SK-N-SH treated with all-trans-retinoic acid at 6 μM for 48 hours (cell line): ENCODE results near the gene DES.

Experiments
- ATAC-seq: fragments of 200-7000 bp; cut with Tn5 transposase; 3 replicates; pipeline ENCODE4 v1.9.1; 2020; ENCODE audit warnings: mild to moderate bottlenecking, moderate library complexity
- ARNTL ChIP-seq: fragments of 450-650 bp; formaldehyde crosslinking; IDR thresholded peaks from 2 replicates; pipeline ENCODE4 v1.5.0; 2020; ENCODE audit warnings: low read depth, mild to moderate bottlenecking, moderate library complexity, borderline replicate concordance
- BACH2 ChIP-seq: fragments of 250-450 bp; sonication (Bioruptor Pico); IDR thresholded peaks from 2 replicates; pipeline ENCODE4 v1.9.0; 2021; ENCODE audit warnings: mild to moderate bottlenecking, borderline replicate concordance
- CREB5 ChIP-seq: fragments of 250-450 bp; sonication (Bioruptor Pico); IDR thresholded peaks from 2 replicates; pipeline ENCODE4 v1.5.1; 2020; ENCODE audit warnings: low read depth, mild to moderate bottlenecking, moderate library complexity
- CSDC2 ChIP-seq: fragments of 250-450 bp; sonication (Bioruptor Pico); IDR thresholded peaks from 2 replicates; pipeline ENCODE4 v1.5.0; 2020; ENCODE audit warnings: mild to moderate bottlenecking, moderate library complexity
- ESRRG ChIP-seq: fragments of 250-450 bp; sonication (Bioruptor Pico); IDR thresholded peaks from 2 replicates; pipeline ENCODE4 v1.6.1; 2021; ENCODE audit warnings: mild to moderate bottlenecking
- GLIS3 ChIP-seq: fragments of 250-450 bp; sonication (Bioruptor Pico); IDR thresholded peaks from 2 replicates; pipeline ENCODE4 v1.5.0; 2020; ENCODE audit warnings: mild to moderate bottlenecking, moderate library complexity
- OSR1 ChIP-seq: fragments of 250-450 bp; sonication (Bioruptor Pico); IDR thresholded peaks from 2 replicates; pipeline ENCODE4 v1.8.0; 2022; ENCODE audit warnings: moderate library complexity, mild to moderate bottlenecking, inconsistent platforms
- PATZ1 ChIP-seq: fragments of 250-450 bp; sonication (Bioruptor Pico); IDR thresholded peaks from 2 replicates; pipeline ENCODE4 v1.8.0; 2020; ENCODE audit warnings: mild to moderate bottlenecking, moderate library complexity, borderline replicate concordance
- PPARA ChIP-seq: fragments of 250-450 bp; sonication (Bioruptor Pico); IDR thresholded peaks from 2 replicates; pipeline ENCODE4 v1.5.0; 2020; ENCODE audit warnings: mild to moderate bottlenecking, borderline replicate concordance
- RARB ChIP-seq: fragments of 250-450 bp; sonication (Bioruptor Pico); IDR thresholded peaks from 2 replicates; pipeline ENCODE4 v1.8.0; 2021; ENCODE audit warnings: mild to moderate bottlenecking, moderate library complexity
- SNAI2 ChIP-seq: fragments of 250-450 bp; sonication (Bioruptor Pico); IDR thresholded peaks from 2 replicates; pipeline ENCODE4 v1.5.0; 2020; ENCODE audit warnings: mild to moderate bottlenecking, moderate library complexity
- TCF4 ChIP-seq: fragments of 250-450 bp; sonication (Bioruptor Pico); IDR thresholded peaks from 2 replicates; pipeline ENCODE4 v1.8.0; 2021; ENCODE audit warnings: mild to moderate bottlenecking, moderate library complexity, borderline replicate concordance
- ZC3H10 ChIP-seq: fragments of 250-450 bp; sonication (Bioruptor Pico); IDR thresholded peaks from 2 replicates; pipeline ENCODE4 v1.5.1; 2021; ENCODE audit warnings: mild to moderate bottlenecking, moderate library complexity
- ZFP30 ChIP-seq: fragments of 450-650 bp; formaldehyde crosslinking; IDR thresholded peaks from 2 replicates; pipeline ENCODE4 v1.5.0; 2022; ENCODE audit warnings: mild to moderate bottlenecking, moderate library complexity
- ZNF565 ChIP-seq: fragments of 450-650 bp; formaldehyde crosslinking; conservative IDR thresholded peaks from 2 replicates; pipeline ENCODE4 v1.5.0; 2020; ENCODE audit warnings: low read depth, mild to moderate bottlenecking, moderate library complexity
- ZNF70 ChIP-seq: fragments of 450-650 bp; formaldehyde crosslinking; IDR thresholded peaks from 2 replicates; pipeline ENCODE4 v1.5.0; 2020; ENCODE audit warnings: mild to moderate bottlenecking, moderate library complexity
- ZNF8 ChIP-seq: fragments of 450-650 bp; formaldehyde crosslinking; IDR thresholded peaks from 2 replicates; pipeline ENCODE4 v1.5.0; 2020; ENCODE audit warnings: mild to moderate bottlenecking, moderate library complexity
- TF ChIP-seq, protein P1 (sequence below): fragments of 250-450 bp; sonication (Bioruptor Pico); IDR thresholded peaks from 2 replicates; pipeline ENCODE4 v1.8.0; 2021; ENCODE audit warnings: low read depth, mild to moderate bottlenecking, moderate library complexity, borderline replicate concordance
- TF ChIP-seq, protein P2 (sequence below): fragments of 250-450 bp; sonication (Bioruptor Pico); IDR thresholded peaks from 2 replicates; pipeline ENCODE4 v1.5.1; 2021; ENCODE audit warnings: mild to moderate bottlenecking, moderate library complexity
- TF ChIP-seq, protein P3 (sequence below): fragments of 250-450 bp; sonication (Bioruptor Pico); IDR thresholded peaks from 2 replicates; pipeline ENCODE4 v1.5.0; 2020; ENCODE audit warnings: mild to moderate bottlenecking, moderate library complexity

DES gene

DNA sequence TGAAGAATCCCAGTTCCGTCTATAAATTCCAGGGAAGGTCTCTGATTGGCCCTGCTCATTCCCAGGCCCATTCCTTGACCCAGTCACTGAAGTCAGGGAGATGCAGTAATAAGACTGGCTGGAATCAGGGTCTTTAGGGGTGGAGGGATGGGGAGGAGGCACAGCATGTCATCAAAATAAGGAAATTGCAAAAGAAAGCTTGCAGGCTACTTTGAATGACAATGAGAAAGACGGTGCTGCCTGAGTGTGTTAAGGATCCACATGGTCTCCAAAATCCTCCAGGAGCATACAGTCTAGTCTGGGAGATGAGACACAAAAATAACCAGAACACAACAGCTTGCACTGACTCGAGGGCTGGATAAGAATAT is 2.0 kb upstream of the DES start:
- ATAC-seq = no peak
- TF ChIP-seq PATZ1 (CRISPR knock-in tag) (no peak), ZNF70 (no peak), TCF4 (CRISPR knock-in tag) (no peak), CSDC2 (no peak), ESRRG (CRISPR knock-in tag) (no peak), SNAI2 (CRISPR knock-in tag) (no peak), PPARA (CRISPR knock-in tag) (no peak)
- TF ChIP-seq, protein P1, sequence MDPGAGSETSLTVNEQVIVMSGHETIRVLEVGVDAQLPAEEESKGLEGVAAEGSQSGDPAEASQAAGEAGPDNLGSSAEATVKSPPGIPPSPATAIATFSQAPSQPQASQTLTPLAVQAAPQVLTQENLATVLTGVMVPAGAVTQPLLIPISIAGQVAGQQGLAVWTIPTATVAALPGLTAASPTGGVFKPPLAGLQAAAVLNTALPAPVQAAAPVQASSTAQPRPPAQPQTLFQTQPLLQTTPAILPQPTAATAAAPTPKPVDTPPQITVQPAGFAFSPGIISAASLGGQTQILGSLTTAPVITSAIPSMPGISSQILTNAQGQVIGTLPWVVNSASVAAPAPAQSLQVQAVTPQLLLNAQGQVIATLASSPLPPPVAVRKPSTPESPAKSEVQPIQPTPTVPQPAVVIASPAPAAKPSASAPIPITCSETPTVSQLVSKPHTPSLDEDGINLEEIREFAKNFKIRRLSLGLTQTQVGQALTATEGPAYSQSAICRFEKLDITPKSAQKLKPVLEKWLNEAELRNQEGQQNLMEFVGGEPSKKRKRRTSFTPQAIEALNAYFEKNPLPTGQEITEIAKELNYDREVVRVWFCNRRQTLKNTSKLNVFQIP = no peak
- TF ChIP-seq, protein P2, sequence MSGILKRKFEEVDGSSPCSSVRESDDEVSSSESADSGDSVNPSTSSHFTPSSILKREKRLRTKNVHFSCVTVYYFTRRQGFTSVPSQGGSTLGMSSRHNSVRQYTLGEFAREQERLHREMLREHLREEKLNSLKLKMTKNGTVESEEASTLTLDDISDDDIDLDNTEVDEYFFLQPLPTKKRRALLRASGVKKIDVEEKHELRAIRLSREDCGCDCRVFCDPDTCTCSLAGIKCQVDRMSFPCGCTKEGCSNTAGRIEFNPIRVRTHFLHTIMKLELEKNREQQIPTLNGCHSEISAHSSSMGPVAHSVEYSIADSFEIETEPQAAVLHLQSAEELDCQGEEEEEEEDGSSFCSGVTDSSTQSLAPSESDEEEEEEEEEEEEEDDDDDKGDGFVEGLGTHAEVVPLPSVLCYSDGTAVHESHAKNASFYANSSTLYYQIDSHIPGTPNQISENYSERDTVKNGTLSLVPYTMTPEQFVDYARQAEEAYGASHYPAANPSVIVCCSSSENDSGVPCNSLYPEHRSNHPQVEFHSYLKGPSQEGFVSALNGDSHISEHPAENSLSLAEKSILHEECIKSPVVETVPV (CRISPR knock-in tag) = no peak
- TF ChIP-seq, all 23 proteins: peak for 0

DNA sequence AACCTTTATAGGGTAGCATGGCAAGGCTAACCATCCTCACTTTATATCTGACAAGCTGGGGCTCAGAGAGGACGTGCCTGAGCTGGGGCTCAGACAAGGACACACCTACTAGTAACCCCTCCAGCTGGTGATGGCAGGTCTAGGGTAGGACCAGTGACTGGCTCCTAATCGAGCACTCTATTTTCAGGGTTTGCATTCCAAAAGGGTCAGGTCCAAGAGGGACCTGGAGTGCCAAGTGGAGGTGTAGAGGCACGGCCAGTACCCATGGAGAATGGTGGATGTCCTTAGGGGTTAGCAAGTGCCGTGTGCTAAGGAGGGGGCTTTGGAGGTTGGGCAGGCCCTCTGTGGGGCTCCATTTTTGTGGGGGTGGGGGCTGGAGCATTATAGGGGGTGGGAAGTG is 1.2 kb upstream of the DES start:
- no peak for TF ChIP-seq ZNF70
- TF ChIP-seq, protein P1 = no peak
- no peak for TF ChIP-seq ZFP30 (CRISPR knock-in tag)
- no peak for TF ChIP-seq ZNF8 (CRISPR knock-in tag)
- no peak for TF ChIP-seq OSR1 (CRISPR knock-in tag)
- TF ChIP-seq CREB5 (CRISPR knock-in tag) = no peak
- no peak for TF ChIP-seq SNAI2 (CRISPR knock-in tag)
- no peak for TF ChIP-seq CSDC2
- TF ChIP-seq GLIS3 (CRISPR knock-in tag) = no peak
- no peak for TF ChIP-seq BACH2
- TF ChIP-seq RARB (CRISPR knock-in tag) = no peak
- no peak for TF ChIP-seq TCF4 (CRISPR knock-in tag)
- no peak for TF ChIP-seq PPARA (CRISPR knock-in tag)
- TF ChIP-seq ZC3H10 = no peak
- TF ChIP-seq, protein P3, sequence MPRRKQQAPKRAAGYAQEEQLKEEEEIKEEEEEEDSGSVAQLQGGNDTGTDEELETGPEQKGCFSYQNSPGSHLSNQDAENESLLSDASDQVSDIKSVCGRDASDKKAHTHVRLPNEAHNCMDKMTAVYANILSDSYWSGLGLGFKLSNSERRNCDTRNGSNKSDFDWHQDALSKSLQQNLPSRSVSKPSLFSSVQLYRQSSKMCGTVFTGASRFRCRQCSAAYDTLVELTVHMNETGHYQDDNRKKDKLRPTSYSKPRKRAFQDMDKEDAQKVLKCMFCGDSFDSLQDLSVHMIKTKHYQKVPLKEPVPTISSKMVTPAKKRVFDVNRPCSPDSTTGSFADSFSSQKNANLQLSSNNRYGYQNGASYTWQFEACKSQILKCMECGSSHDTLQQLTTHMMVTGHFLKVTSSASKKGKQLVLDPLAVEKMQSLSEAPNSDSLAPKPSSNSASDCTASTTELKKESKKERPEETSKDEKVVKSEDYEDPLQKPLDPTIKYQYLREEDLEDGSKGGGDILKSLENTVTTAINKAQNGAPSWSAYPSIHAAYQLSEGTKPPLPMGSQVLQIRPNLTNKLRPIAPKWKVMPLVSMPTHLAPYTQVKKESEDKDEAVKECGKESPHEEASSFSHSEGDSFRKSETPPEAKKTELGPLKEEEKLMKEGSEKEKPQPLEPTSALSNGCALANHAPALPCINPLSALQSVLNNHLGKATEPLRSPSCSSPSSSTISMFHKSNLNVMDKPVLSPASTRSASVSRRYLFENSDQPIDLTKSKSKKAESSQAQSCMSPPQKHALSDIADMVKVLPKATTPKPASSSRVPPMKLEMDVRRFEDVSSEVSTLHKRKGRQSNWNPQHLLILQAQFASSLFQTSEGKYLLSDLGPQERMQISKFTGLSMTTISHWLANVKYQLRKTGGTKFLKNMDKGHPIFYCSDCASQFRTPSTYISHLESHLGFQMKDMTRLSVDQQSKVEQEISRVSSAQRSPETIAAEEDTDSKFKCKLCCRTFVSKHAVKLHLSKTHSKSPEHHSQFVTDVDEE (CRISPR knock-in tag) = no peak
- no peak for TF ChIP-seq ZNF565 (CRISPR knock-in tag)
- TF ChIP-seq, protein P2 (CRISPR knock-in tag) = no peak
- no peak for TF ChIP-seq ESRRG (CRISPR knock-in tag)
- no peak for TF ChIP-seq ARNTL (CRISPR knock-in tag)
- TF ChIP-seq PATZ1 (CRISPR knock-in tag) = no peak
- no peak for ATAC-seq
